ENCODE data around the gene PNLIPRP1. TPM values are rescaled to one million over a fixed set of nuclear protein-coding genes. Genes with fewer than 3 reads are reported as not detected.

PNLIPRP1 gene
- total RNA-seq, 3 donors from 2014 or later (not counting 1 experiment from before 2014, with no cell fraction given): not detected

DNA sequence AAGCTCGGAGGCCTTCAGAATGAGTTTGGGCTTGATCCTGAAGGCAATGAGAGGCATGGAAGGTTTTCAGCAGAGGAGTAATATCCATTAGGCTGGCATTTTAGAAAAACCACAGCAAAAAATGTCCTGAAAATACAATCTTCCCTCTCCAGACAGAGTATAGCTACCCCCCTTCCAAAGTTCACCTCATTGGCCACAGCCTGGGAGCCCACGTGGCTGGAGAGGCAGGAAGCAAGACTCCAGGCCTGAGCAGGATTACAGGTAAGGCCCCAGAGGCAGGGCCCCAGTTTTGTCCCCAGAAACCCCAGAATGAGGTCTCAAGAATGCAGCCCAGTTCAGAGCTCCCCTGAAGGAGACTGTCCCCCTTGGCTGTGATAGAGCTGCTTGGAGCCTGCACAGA lies 5.3 kb downstream of the PNLIPRP1 start:
- H3K27ac ChIP-seq (ENCODE audit: low read length): no peak overlapping the region
- ATAC-seq (no peak), DNase-seq (no peak)
- intact Hi-C loops (cut with micrococcal nuclease): no loop called here
- Mint-ChIP-seq H3K4me3 (no peak overlapping the region), H3K4me1 (no peaks in the 10 kb centered on the region), H3K27me3 (ENCODE audit: low read depth in 2 of 2) (no peaks in the 10 kb centered on the region), H3K27ac (no peak overlapping the region), H3K36me3 (no peaks in the 10 kb centered on the region), H3K9me3 (peaks cover 0 to 2% of the 10 kb centered on the region in 2 donors)
- TF ChIP-seq, protein P1, sequence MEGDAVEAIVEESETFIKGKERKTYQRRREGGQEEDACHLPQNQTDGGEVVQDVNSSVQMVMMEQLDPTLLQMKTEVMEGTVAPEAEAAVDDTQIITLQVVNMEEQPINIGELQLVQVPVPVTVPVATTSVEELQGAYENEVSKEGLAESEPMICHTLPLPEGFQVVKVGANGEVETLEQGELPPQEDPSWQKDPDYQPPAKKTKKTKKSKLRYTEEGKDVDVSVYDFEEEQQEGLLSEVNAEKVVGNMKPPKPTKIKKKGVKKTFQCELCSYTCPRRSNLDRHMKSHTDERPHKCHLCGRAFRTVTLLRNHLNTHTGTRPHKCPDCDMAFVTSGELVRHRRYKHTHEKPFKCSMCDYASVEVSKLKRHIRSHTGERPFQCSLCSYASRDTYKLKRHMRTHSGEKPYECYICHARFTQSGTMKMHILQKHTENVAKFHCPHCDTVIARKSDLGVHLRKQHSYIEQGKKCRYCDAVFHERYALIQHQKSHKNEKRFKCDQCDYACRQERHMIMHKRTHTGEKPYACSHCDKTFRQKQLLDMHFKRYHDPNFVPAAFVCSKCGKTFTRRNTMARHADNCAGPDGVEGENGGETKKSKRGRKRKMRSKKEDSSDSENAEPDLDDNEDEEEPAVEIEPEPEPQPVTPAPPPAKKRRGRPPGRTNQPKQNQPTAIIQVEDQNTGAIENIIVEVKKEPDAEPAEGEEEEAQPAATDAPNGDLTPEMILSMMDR (IDR thresholded peaks at IDR 0.05): no peak
- 72% methylated on average over 2 of the region's 2 CpGs for WGBS (ENCODE audit: insufficient coverage)
- no peak overlapping the region for H3K4me3 ChIP-seq (ENCODE audit: low read length)
- no peaks in the 10 kb centered on the region for H3K36me3 ChIP-seq (ENCODE audit: control insufficient read depth, insufficient read depth, low read length)
- H3K4me1 ChIP-seq (ENCODE audit: control insufficient read depth, insufficient read depth, low read length): no peaks in the 10 kb centered on the region
- H3K27me3 ChIP-seq (ENCODE audit: control insufficient read depth, insufficient read depth, low read length): no peaks in the 10 kb centered on the region
- H3K9me3 ChIP-seq (ENCODE audit: control insufficient read depth, insufficient read depth, low read length): no peaks in the 10 kb centered on the region

DNA sequence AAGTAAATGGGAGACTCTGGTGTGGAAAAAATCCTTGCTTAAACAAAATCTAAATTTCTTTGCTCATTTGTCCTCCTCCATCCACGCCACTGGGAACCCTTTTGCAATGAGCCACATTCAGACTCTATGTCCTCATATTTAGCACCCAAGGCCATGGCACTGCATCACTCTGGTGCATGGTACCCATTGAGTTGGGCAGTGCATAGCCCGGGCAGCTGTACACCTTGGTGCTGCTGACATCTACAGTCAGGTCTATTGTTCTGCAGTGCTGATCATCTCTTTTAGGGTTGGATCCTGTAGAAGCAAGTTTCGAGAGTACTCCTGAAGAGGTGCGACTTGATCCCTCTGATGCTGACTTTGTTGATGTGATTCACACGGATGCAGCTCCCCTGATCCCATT lies 6.8 kb downstream of the PNLIPRP1 start:
- H3K27ac ChIP-seq (ENCODE audit: low read length): no peak overlapping the region
- Mint-ChIP-seq H3K9me3 (peaks cover 0 to 2% of the 10 kb centered on the region in 2 donors), H3K27ac (no peak overlapping the region), H3K4me3 (no peak overlapping the region), H3K4me1 (no peaks in the 10 kb centered on the region), H3K27me3 (ENCODE audit: low read depth in 2 of 2) (no peaks in the 10 kb centered on the region), H3K36me3 (no peaks in the 10 kb centered on the region)
- ATAC-seq (no peak), DNase-seq (no peak)
- no peaks in the 10 kb centered on the region for H3K4me1 ChIP-seq (ENCODE audit: control insufficient read depth, insufficient read depth, low read length)
- no peaks in the 10 kb centered on the region for H3K36me3 ChIP-seq (ENCODE audit: control insufficient read depth, insufficient read depth, low read length)
- no peak overlapping the region for H3K4me3 ChIP-seq (ENCODE audit: low read length)
- WGBS (ENCODE audit: insufficient coverage): 73% methylated on average over 5 of the region's 5 CpGs
- TF ChIP-seq, protein P1 (IDR thresholded peaks at IDR 0.05): no peak
- no peaks in the 10 kb centered on the region for H3K27me3 ChIP-seq (ENCODE audit: control insufficient read depth, insufficient read depth, low read length)
- intact Hi-C loops (cut with micrococcal nuclease): no loop called here
- no peaks in the 10 kb centered on the region for H3K9me3 ChIP-seq (ENCODE audit: control insufficient read depth, insufficient read depth, low read length)

DNA sequence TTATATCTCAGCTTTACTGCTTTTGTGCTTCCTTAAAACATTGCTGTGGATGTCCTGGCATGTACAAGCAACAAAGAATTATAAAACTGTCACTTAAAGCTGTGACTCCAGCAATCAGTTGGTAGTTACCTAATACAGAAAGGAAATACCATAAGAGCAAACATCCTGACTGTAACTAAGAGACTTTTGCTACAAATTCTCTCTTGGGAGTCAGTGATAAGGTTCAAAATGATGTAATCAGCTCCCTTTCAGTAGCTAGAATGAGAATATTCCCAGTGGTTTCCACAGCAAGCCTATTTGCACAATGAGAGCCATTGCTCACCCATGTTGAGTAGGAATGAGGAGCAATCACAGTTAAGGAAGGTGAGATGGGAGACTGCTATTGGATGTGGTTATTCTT lies 7.6 kb downstream of the PNLIPRP1 start:
- Mint-ChIP-seq H3K27ac (no peak overlapping the region), H3K4me1 (no peaks in the 10 kb centered on the region), H3K36me3 (no peaks in the 10 kb centered on the region), H3K4me3 (no peak overlapping the region), H3K27me3 (ENCODE audit: low read depth in 2 of 2) (no peaks in the 10 kb centered on the region), H3K9me3 (peaks cover 0 to 2% of the 10 kb centered on the region in 2 donors)
- intact Hi-C loops (cut with micrococcal nuclease): no loop called here
- DNase-seq (no peak), ATAC-seq (no peak)
- H3K27ac ChIP-seq (ENCODE audit: low read length): no peak overlapping the region
- H3K4me1 ChIP-seq (ENCODE audit: control insufficient read depth, insufficient read depth, low read length): no peaks in the 10 kb centered on the region
- no peaks in the 10 kb centered on the region for H3K36me3 ChIP-seq (ENCODE audit: control insufficient read depth, insufficient read depth, low read length)
- H3K4me3 ChIP-seq (ENCODE audit: low read length): no peak overlapping the region
- H3K9me3 ChIP-seq (ENCODE audit: control insufficient read depth, insufficient read depth, low read length): no peaks in the 10 kb centered on the region
- no peaks in the 10 kb centered on the region for H3K27me3 ChIP-seq (ENCODE audit: control insufficient read depth, insufficient read depth, low read length)
- TF ChIP-seq, protein P1 (IDR thresholded peaks at IDR 0.05): no peak

DNA sequence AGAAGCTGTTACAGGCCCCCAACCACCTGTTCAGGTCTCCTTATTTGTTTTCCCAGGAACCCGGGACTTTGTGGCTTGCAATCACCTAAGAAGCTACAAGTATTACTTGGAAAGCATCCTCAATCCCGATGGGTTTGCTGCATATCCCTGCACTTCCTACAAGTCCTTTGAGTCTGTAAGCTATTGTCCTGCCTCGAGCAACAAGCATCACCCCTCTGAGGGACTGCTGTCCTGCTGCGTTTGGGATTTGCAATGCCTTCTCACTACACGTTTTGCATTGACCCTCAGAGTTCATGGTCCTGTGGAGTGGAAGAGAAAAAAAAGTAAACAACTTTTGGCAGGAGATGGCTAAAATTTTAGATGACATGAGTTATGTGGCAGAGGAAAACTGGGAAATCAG lies 9.2 kb downstream of the PNLIPRP1 start:
- no peaks in the 10 kb centered on the region for H3K36me3 ChIP-seq (ENCODE audit: control insufficient read depth, insufficient read depth, low read length)
- DNase-seq (no peak), ATAC-seq (no peak)
- H3K27me3 Mint-ChIP-seq (ENCODE audit: low read depth in 2 of 2): no peaks in the 10 kb centered on the region
- H3K4me1 ChIP-seq (ENCODE audit: control insufficient read depth, insufficient read depth, low read length): no peaks in the 10 kb centered on the region
- 92% methylated on average over 5 of the region's 5 CpGs for WGBS (ENCODE audit: insufficient coverage)
- TF ChIP-seq, protein P1 (IDR thresholded peaks at IDR 0.05): no peak
- no peaks in the 10 kb centered on the region for H3K36me3 Mint-ChIP-seq
- no peaks in the 10 kb centered on the region for H3K9me3 ChIP-seq (ENCODE audit: control insufficient read depth, insufficient read depth, low read length)
- peaks cover 0 to 2% of the 10 kb centered on the region in 2 donors for H3K9me3 Mint-ChIP-seq
- no peak overlapping the region for H3K27ac ChIP-seq (ENCODE audit: low read length)
- intact Hi-C loops (cut with micrococcal nuclease): no loop called here
- no peaks in the 10 kb centered on the region for H3K27me3 ChIP-seq (ENCODE audit: control insufficient read depth, insufficient read depth, low read length)
- H3K4me3 Mint-ChIP-seq: no peak overlapping the region
- no peak overlapping the region for H3K27ac Mint-ChIP-seq
- no peak overlapping the region for H3K4me3 ChIP-seq (ENCODE audit: low read length)
- H3K4me1 Mint-ChIP-seq: no peaks in the 10 kb centered on the region

Data from natural killer cell (primary cell).